Neural cell (in vitro differentiated cells): ENCODE data around the gene DLX1. TPM values are rescaled to one million over a fixed set of nuclear protein-coding genes. Genes with fewer than 3 reads are reported as not detected.

ENCODE experiments used
- H2AFZ ChIP-seq: fragments of 200-600, 300-800 bp; sonication (generic), shearing (Covaris generic); 2 replicates; pipeline ENCODE4 v1.6.0; 2014; ENCODE audit warnings: low read depth, mild to moderate bottlenecking, antibody characterized with exemption, low read length, moderate library complexity
- H3F3A ChIP-seq: fragments of 200-600 bp; shearing (Covaris generic); 2 replicates; pipeline ENCODE4 v1.6.1; 2016; ENCODE audit warnings: mild to moderate bottlenecking, moderate library complexity, mixed read lengths, antibody characterized with exemption, low read length; ENCODE audit not compliant: insufficient read depth, poor library complexity, severe bottlenecking
- H3K27ac ChIP-seq: fragments of 200-600, 300-800 bp; sonication (generic), shearing (Covaris generic); 2 replicates; pipeline ENCODE4 v1.5.1; 2014; ENCODE audit warnings: mild to moderate bottlenecking, low read length, moderate library complexity
- H3K27me3 ChIP-seq: fragments of 300-800, 200-600 bp; sonication (generic), shearing (Covaris generic); 2 replicates; pipeline ENCODE4 v1.6.0; 2014; ENCODE audit warnings: mild to moderate bottlenecking, low read depth, low read length, moderate library complexity; ENCODE audit not compliant: insufficient read depth
- H3K36me3 ChIP-seq: fragments of 300-800, 200-600 bp; sonication (generic), shearing (Covaris generic); 2 replicates; pipeline ENCODE4 v1.5.1; 2014; ENCODE audit warnings: mild to moderate bottlenecking, antibody characterized with exemption, low read length, moderate library complexity; ENCODE audit not compliant: insufficient read depth
- H3K4me2 ChIP-seq: fragments of 300-800, 200-600 bp; sonication (generic), shearing (Covaris generic); 2 replicates; pipeline ENCODE4 v1.6.0; 2014; ENCODE audit warnings: mild to moderate bottlenecking, low read length
- H3K4me3 ChIP-seq: fragments of 300-800, 200-600 bp; sonication (generic), shearing (Covaris generic); 2 replicates; pipeline ENCODE4 v1.5.1; 2014; ENCODE audit warnings: mild to moderate bottlenecking, low read length, moderate library complexity
- H3K79me2 ChIP-seq: fragments of 200-600 bp; shearing (Covaris generic); replicated peaks from 2 replicates; pipeline ENCODE4 v1.6.0; 2014; ENCODE audit warnings: mild to moderate bottlenecking, low read length, moderate library complexity; ENCODE audit not compliant: insufficient read depth
- H3K9ac ChIP-seq: fragments of 300-800, 200-600 bp; sonication (generic), shearing (Covaris generic); 2 replicates; pipeline ENCODE4 v1.6.1; 2016; ENCODE audit warnings: mild to moderate bottlenecking, low read length, mixed read lengths
- H3K9me2 ChIP-seq: fragments of 200-600 bp; shearing (Covaris generic); 2 replicates; pipeline ENCODE4 v1.6.1; 2016; ENCODE audit warnings: mild to moderate bottlenecking, low read length, mixed read lengths; ENCODE audit not compliant: insufficient read depth
- H3K9me3 ChIP-seq: fragments of 200-600, 300-800 bp; sonication (generic), shearing (Covaris generic); 2 replicates; pipeline ENCODE4 v1.6.1; 2016; ENCODE audit warnings: mild to moderate bottlenecking, mixed run types, low read length, moderate library complexity, mixed read lengths
- H4K20me1 ChIP-seq: fragments of 200-600 bp; shearing (Covaris generic); 2 replicates; pipeline ENCODE4 v1.6.1; 2016; ENCODE audit warnings: mild to moderate bottlenecking, mixed run types; ENCODE audit not compliant: insufficient read depth
- CTCF ChIP-seq: fragments of 450-650 bp; IDR thresholded peaks from 2 replicates; pipeline ENCODE4 v1.5.1; 2014; ENCODE audit warnings: antibody characterized with exemption, mild to moderate bottlenecking, moderate library complexity; ENCODE audit not compliant: poor library complexity, severe bottlenecking
- EP300 ChIP-seq: fragments of 450-650 bp; conservative IDR thresholded peaks from 2 replicates; pipeline ENCODE4 v1.6.1; 2014; ENCODE audit warnings: antibody characterized with exemption, mild to moderate bottlenecking, moderate library complexity; ENCODE audit not compliant: poor library complexity, severe bottlenecking
- EZH2 ChIP-seq: fragments of 200-600, 300-800 bp; shearing (Covaris generic), sonication (generic); IDR thresholded peaks from 2 replicates; pipeline ENCODE4 v1.6.1; 2014; ENCODE audit warnings: antibody characterized with exemption, low read length, borderline replicate concordance, mild to moderate bottlenecking; ENCODE audit not compliant: insufficient read depth, poor library complexity, severe bottlenecking
- MXI1 ChIP-seq: fragments of 450-650 bp; conservative IDR thresholded peaks from 2 replicates; pipeline ENCODE4 v1.6.1; 2014; ENCODE audit warnings: antibody characterized with exemption, mild to moderate bottlenecking; ENCODE audit not compliant: poor library complexity, severe bottlenecking
- POLR2AphosphoS5 ChIP-seq: IDR thresholded peaks from 2 replicates; pipeline ENCODE4 v1.6.1; 2012
- RAD21 ChIP-seq: fragments of 450-650 bp; conservative IDR thresholded peaks from 2 replicates; pipeline ENCODE4 v1.6.1; 2014; ENCODE audit warnings: antibody characterized with exemption, mild to moderate bottlenecking, moderate library complexity
- REST ChIP-seq: IDR thresholded peaks from 2 replicates; pipeline ENCODE4 v1.6.1; 2012; ENCODE audit warnings: borderline replicate concordance
- SMC3 ChIP-seq: fragments of 450-650 bp; conservative IDR thresholded peaks from 2 replicates; pipeline ENCODE4 v1.6.1; 2014; ENCODE audit warnings: antibody characterized with exemption, mild to moderate bottlenecking, moderate library complexity; ENCODE audit not compliant: poor library complexity
- TAF1 ChIP-seq: IDR thresholded peaks from 2 replicates; pipeline ENCODE4 v1.6.1; 2012; ENCODE audit warnings: low read depth
- polyA minus RNA-seq: library from RNA; depleted of rRNA, polyadenylated mRNA; stranded (reverse); fragments of >200 nt; gene quantifications from 2 replicates; pipeline ENCODE4 v1.2.3, GENCODE V29; 2014
- polyA plus RNA-seq: library from polyadenylated mRNA; depleted of rRNA; stranded (reverse); fragments of >200 nt; gene quantifications from 2 replicates; pipeline ENCODE4 v1.2.3, GENCODE V29; 2014

DLX1 gene
- polyA plus RNA-seq, result 67.3 and 83.1 TPM in 2 replicates
- polyA minus RNA-seq, result 53.3 and 55.8 TPM in 2 replicates

GRCh38 chr2:172085460-172086159 lies at the start of gene DLX1:
DLX1 (plus strand) TSS chr2:172085507; CDS start chr2:172085678, 171 bp downstream.
- H3F3A ChIP-seq, result peaks cover 11% of the 10 kb centered on the region
- H3K36me3 ChIP-seq, result no peaks in the 10 kb centered on the region
- no peaks in the 10 kb centered on the region for H4K20me1 ChIP-seq
- no peaks in the 10 kb centered on the region for H3K9me3 ChIP-seq
- peak within 1 kb of the TSS; percentile 92 for H3K9ac ChIP-seq
- no peaks in the 10 kb centered on the region for H3K9me2 ChIP-seq
- H3K27ac ChIP-seq, result peak within 1 kb of the TSS; percentile 93
- H3K79me2 ChIP-seq, result peaks cover 92% of the 10 kb centered on the region
- H3K4me2 ChIP-seq, result peak within 1 kb of the TSS; percentile 76
- peaks cover 36% of the 10 kb centered on the region for H3K27me3 ChIP-seq
- peak; percentile 51 for TF ChIP-seq MXI1
- TF ChIP-seq POLR2AphosphoS5, result no peak
- peak; percentile 9 for TF ChIP-seq REST
- TF ChIP-seq EZH2, result no peak
- no peak for TF ChIP-seq EP300
- TF ChIP-seq SMC3, result no peak
- no peak for TF ChIP-seq CTCF
- TF ChIP-seq TAF1, result no peak
- no peak for TF ChIP-seq RAD21
- H2AFZ ChIP-seq, result peak within 1 kb of the TSS; percentile 25
- H3K4me3 ChIP-seq, result peak within 1 kb of the TSS; percentile 85

GRCh38 chr2:172038121-172038520 lies 47.2 kb upstream of the DLX1 start:
- TF ChIP-seq TAF1 (no peak), EP300 (no peak), REST (no peak), CTCF (no peak), POLR2AphosphoS5 (no peak), RAD21 (no peak), SMC3 (no peak), MXI1 (no peak), EZH2 (no peak)

More at GRCh38 chr2:172038121-172038520, 47.2 kb upstream of the DLX1 start:
- no peaks in the 10 kb centered on the region for H3K27me3 ChIP-seq
- H3K36me3 ChIP-seq, result no peaks in the 10 kb centered on the region
- no peak overlapping the region for H3K9ac ChIP-seq
- H3K4me3 ChIP-seq, result no peak overlapping the region
- H2AFZ ChIP-seq, result no peak overlapping the region
- no peaks in the 10 kb centered on the region for H3K79me2 ChIP-seq
- no peaks in the 10 kb centered on the region for H3K9me2 ChIP-seq
- H3K27ac ChIP-seq, result no peak overlapping the region
- no peaks in the 10 kb centered on the region for H3F3A ChIP-seq
- no peaks in the 10 kb centered on the region for H4K20me1 ChIP-seq
- H3K4me2 ChIP-seq, result no peak overlapping the region
- H3K9me3 ChIP-seq, result no peaks in the 10 kb centered on the region
